A204.1 (cell line): ENCODE results near the gene CYSLTR2.
"Not testable (repeated sequence)": the region's sequence is repeated elsewhere in the genome, so short reads cannot be mapped to it uniquely, and the experiment has no call there.

Source experiments
- FAIRE-seq: peaks from 2 replicates; lab custom pipeline; 2012; peaks lifted over from hg19 to GRCh38; lab: Jason Lieb, UNC

CYSLTR2 gene

GRCh38 chr13:48645845-48646244 is 7.9 kb upstream of the CYSLTR2 start:
- FAIRE-seq: no peak

DNA sequence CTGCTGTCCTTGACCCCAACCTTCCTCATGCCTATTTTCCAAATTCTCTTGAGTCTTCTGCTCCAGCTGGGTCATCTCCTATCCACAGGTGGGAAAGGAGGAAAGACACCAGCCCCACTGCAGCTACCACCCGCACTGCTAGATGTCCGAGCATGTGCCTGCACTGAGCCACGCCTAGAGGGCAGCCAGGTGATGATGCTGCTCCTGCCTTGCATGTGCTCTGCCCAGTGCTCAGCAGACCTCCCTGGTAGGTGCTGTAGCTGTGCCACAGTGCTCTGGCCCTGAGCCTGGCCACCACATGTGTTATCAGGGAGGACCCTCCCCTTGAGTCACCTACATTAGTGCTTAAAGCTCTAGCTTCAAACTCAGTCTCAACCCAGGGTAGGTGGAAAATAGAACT is 6.9 kb upstream of the CYSLTR2 start:
- no peak for FAIRE-seq

GRCh38 chr13:48647625-48648024 is 6.1 kb upstream of the CYSLTR2 start:
- no peak for FAIRE-seq

- FAIRE-seq: no peak
Measured at GRCh38 chr13:48648446-48648845, 5.3 kb upstream of the CYSLTR2 start.

- FAIRE-seq: no peak
Measured at GRCh38 chr13:48652851-48653471, 768 bp upstream of the CYSLTR2 start.

DNA sequence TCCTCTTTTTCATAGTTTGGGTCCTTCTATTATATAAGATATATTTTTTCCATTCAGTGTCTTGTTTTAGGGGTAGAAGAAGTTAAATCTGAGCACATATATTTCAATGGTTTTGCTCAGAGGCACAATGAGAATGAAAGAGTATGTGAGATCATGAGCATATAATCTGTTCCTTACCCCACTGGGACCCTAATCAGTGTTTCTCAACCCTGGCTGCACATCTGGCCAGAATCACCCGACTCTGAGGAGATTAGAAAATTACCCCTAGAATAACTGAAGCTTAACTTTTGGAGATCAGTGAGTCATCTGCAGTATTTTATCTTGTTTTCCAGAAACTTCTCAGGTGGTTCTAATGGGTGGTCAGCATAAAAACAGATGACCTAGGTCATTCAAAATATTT is 782 bp downstream of the CYSLTR2 start:
- no peak for FAIRE-seq

DNA sequence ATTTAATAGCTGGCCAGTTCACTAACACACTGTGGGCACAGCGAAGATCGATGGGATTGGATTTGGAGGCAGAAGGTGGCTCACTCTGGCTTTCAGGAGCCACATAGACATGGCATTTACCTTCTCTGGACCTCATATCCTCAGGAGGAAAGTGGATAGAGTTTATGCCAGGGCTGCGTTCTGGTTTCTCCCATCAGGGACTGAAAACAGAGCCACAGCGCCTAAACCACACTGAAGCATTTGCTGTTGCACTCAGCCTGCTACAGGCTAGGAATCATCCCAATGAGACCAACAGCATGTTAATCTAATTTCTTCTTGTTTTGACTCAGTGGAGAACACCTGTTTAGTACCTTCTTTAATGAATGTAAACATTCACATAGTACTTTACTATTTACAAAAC is 1.6 kb downstream of the CYSLTR2 start:
- no peak for FAIRE-seq

- FAIRE-seq: no peak
Measured at GRCh38 chr13:48656608-48657007, 2.9 kb downstream of the CYSLTR2 start.

DNA sequence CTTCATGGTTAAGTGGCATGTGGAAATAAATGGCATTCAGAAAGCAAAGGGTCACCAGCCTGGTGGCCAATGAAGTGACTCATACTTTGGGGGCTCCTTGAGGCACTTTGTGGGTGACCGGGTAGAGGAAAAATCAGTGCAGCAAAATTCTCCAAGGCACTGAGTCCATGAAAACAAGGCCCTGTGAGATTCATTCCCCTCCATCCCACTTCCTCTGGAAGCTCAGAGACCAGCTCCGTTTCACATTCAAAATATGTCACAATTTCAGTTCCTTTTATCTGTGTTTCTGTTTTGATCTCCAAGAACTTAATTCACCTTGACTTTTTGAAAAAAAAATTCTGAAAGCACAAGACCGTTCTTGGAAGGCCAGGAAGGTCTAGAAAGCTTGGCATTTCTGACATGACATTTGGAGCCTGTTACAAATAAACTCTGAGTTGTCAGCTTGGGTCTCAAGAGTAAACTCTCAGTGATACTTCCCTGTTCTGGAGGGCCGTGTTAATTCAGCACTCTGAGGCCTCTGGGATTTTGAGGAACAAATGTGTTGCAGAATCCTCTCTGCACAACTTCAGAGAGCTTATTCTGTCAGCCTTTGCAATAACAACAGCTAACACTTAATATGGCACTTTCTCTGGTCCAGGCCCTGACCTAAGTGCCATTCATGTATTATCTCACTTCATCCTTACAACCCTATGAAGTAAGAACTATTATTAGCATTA is 6.8 kb downstream of the CYSLTR2 start:
- no peak for FAIRE-seq

- FAIRE-seq: no peak
Measured at GRCh38 chr13:48661107-48661506, 7.4 kb downstream of the CYSLTR2 start.

- FAIRE-seq: no peak
Measured at GRCh38 chr13:48662226-48662625, 8.5 kb downstream of the CYSLTR2 start.

- no peak for FAIRE-seq
Measured at GRCh38 chr13:48667136-48667535, 13.4 kb downstream of the CYSLTR2 start.

DNA sequence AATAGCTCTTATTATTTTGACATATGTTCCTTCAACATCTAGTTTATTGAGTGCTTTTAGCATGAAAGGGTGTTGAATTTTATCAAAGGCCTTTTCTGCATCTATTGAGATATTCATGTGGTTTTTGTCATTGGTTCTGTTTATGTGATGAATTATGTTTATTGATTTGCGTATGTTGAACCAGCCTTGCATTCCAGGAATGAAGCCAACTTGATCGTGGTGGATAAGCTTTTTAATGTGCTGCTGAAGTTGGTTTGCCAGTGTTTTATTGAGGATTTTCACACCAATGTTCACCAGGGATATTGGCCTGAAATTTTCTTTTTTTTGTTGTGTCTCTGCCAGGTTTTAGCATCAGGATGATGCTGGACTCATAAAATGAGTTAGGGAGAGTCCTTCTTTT is 17.7 kb downstream of the CYSLTR2 start:
- not testable (repeated sequence) for FAIRE-seq

DNA sequence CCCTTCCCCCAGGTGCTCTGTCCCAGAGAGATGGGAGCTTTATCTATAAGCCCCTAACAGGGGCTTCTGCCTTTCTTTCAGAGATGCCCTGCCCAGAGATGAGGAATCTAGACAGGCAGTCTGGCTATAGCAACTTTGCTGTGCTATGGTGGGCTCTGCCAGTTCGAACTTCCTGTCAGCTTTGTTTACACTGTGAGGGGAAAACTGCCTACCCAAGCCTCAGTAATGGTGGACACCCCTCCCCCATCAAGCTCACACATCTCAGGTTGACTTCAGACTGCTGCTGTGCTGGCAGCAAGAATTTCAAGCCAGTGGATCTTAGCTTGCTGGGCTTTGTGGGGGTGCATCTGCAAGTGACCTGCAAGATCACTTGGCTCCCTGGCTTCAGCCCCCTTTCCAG is 21.5 kb downstream of the CYSLTR2 start:
- no peak for FAIRE-seq

DNA sequence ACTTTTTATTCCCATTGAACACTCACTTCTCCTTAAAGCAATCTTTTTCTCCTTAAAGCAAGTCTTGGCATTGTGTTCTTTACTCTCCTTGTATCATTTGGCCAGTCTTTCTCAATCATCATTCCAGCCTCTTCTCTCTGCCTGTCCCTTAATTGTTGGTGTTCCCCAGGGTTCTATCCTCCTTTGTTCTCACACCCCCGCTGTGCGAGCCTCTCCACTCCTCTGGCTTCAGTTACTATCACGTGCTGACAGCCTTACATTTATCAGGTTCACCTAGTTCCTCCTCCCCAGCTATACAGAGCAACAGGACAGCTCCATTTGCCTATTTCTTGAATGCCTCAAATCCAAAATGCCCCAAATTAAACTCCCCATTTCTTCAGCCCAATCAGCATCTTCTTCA is 24.6 kb downstream of the CYSLTR2 start:
- FAIRE-seq: no peak

DNA sequence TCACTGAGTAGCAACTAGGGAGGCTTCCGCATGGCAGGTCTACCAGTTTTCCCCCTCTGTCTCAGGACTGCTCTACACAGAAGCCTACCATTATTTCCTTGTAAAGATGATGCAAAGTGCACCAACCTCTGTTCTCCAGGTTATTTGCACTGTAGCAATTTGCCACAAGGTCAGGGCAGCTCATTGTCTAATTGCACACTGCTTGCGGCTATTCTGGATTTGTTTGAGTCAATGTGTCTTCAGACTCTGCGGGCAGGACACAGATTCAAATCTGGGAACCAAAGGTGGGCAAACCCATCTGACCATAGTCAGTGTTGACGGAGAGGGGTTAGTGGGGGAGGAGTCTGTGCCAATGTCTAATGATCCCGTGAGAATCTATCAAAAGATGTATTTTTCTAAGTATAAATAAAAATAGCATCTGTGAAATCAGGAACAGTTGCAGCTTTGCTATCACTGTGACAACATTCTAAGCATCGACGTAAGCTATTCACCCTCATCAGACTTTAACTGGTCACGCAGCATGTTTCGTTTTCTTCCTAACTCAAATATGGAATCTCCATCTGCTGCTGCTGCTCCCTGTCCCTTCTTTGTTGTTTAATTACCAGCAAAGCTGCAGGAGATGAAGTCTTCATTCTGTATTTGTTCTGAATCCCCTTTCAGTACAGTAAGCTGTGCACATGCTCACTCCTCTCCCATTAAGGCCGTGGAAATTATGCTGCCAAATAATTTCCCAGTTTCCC is 26.4 kb downstream of the CYSLTR2 start:
- FAIRE-seq: no peak

DNA sequence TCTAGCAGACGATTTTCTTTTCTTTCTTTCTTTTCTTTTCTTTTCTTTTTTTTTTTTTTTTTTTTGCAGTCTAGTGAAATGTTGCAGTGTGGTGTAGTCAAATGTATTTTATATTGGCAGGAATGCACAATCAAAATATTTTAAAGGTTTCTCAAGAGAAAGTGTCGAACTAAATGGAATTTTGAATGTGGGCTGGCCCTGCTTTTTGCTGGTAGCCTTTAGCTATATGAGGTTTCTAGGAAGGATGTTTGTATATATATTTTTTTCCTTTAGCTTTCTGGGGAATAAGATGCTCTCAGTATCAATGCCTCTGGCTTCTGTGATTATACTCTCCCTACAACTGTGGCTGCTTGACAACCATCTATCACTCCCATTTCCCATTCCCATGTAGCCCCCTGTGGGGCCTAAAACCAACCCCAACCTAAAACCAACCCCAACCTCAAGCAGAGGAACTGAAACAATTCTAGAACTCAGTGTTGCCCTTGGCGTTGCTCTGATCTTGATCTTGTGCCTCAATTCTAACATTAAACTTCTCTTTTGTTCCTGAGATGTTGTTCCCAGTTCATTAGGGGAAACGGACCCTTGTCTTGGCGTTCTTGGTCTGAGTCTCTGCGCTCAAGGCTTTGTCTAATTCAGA is 27.1 kb downstream of the CYSLTR2 start:
- FAIRE-seq: no peak

DNA sequence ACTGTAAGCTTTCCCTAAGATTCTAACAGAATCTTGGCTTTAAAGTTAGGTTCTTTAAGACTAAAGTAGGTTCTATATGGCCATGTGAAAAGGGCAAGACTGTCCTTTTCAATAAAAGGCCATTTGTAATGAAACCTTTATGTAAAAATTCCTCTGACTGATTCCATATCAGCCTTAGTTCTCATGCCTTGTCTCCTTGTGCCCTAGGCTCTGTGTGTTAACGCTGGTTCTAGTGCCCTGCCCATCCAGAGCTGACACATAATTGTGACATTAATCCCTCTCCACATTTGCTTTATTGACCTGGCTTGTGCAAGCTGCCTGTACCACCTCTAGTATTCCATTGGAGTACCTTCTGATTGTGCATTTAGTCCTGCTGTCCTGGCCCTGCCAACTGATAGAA is 28.2 kb downstream of the CYSLTR2 start:
- no peak for FAIRE-seq

DNA sequence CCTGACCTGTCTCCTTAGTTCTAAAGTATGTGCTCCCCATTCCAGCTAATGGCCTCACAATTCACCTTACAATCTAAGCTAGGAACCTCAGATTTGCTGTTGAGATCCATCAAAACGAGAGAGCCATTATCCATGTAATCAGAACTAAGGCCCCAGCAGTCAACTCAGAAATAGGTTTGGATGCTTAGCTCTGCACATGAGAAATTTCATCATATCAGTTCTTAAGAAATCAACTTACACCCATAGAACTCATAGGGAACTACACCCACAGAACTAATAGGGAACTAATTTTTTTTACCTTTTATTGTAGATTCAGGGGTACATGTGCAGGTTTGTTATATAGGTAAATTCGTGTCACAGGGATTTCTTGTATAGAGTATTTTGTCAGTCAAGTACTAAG is 28.7 kb downstream of the CYSLTR2 start:
- FAIRE-seq: no peak

DNA sequence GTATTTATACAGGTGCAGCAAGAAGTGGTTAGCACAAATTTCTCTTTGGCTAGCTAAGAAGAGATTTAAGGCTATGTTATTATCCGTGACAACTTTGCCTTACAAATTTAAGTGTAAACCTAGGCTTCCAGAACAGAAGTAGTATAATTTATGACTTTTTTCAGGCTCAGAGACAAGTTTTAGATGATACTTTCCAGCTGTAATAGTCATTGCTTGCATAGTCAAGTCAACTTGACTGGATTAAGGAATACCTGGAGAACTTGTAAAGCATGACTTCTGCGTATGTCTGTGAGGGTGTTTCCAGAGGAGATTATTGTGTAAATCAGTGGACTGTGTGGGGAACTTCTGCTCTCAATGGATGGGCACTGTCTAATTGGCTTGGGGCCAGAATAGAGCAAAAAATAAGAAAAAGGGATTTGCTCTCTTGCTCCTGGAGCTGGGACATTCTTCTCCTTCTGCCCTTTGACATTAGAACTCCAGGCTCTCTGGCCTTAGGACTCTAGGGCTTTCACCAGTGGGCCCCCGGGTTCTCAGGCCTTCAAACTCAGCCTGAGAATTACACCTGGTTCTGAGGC is 33.0 kb downstream of the CYSLTR2 start:
- FAIRE-seq: no peak

- no peak for FAIRE-seq
Measured at GRCh38 chr13:48687249-48687648, 33.5 kb downstream of the CYSLTR2 start.

GRCh38 chr13:48693998-48694397 is 40.3 kb downstream of the CYSLTR2 start:
- no peak for FAIRE-seq

- FAIRE-seq: no peak
Measured at GRCh38 chr13:48695776-48696175, 42.0 kb downstream of the CYSLTR2 start.
